ENCODE data around the gene TUBA4B. TPM values are rescaled to one million over a fixed set of nuclear protein-coding genes. Genes with fewer than 3 reads are reported as not detected.

Gene TUBA4B
- total RNA-seq, 1 donor from 2014 or later = not detected

GRCh38 chr2:219214786-219215185, 38.3 kb upstream of the TUBA4B start:
- peaks cover 3% of the 10 kb centered on the region for H3K36me3 Mint-ChIP-seq (ENCODE audit: low read depth, unreplicated experiment)
- H3K4me3 Mint-ChIP-seq (ENCODE audit: unreplicated experiment) = no peak overlapping the region
- H3K4me1 Mint-ChIP-seq (ENCODE audit: unreplicated experiment) = peaks cover 14% of the 10 kb centered on the region
- no peaks in the 10 kb centered on the region for H3K9me3 Mint-ChIP-seq (ENCODE audit: unreplicated experiment)
- peaks cover 11% of the 10 kb centered on the region for H3K27me3 Mint-ChIP-seq (ENCODE audit: unreplicated experiment)
- H3K27ac Mint-ChIP-seq (ENCODE audit: unreplicated experiment) = no peak overlapping the region
- TF ChIP-seq CTCF (IDR thresholded peaks at IDR 0.05; ENCODE audit: unreplicated experiment) = no peak
- DNase-seq (ENCODE audit: low spot score) = no peak

GRCh38 chr2:219215871-219216534, 37.0 kb upstream of the TUBA4B start:
- H3K4me1 Mint-ChIP-seq (ENCODE audit: unreplicated experiment) = peaks cover 14% of the 10 kb centered on the region
- peaks cover 11% of the 10 kb centered on the region for H3K27me3 Mint-ChIP-seq (ENCODE audit: unreplicated experiment)
- no peak for DNase-seq (ENCODE audit: low spot score)
- peaks cover 4% of the 10 kb centered on the region for H3K36me3 Mint-ChIP-seq (ENCODE audit: low read depth, unreplicated experiment)
- H3K4me3 Mint-ChIP-seq (ENCODE audit: unreplicated experiment) = no peak overlapping the region
- no peak for TF ChIP-seq CTCF (IDR thresholded peaks at IDR 0.05; ENCODE audit: unreplicated experiment)
- H3K27ac Mint-ChIP-seq (ENCODE audit: unreplicated experiment) = no peak overlapping the region
- H3K9me3 Mint-ChIP-seq (ENCODE audit: unreplicated experiment) = no peaks in the 10 kb centered on the region

- Mint-ChIP-seq H3K27ac (ENCODE audit: unreplicated experiment) (no peak overlapping the region), H3K9me3 (ENCODE audit: unreplicated experiment) (no peaks in the 10 kb centered on the region), H3K4me3 (ENCODE audit: unreplicated experiment) (no peak overlapping the region), H3K36me3 (ENCODE audit: low read depth, unreplicated experiment) (peaks cover 9% of the 10 kb centered on the region), H3K4me1 (ENCODE audit: unreplicated experiment) (peaks cover 14% of the 10 kb centered on the region), H3K27me3 (ENCODE audit: unreplicated experiment) (peaks cover 12% of the 10 kb centered on the region)
- DNase-seq (ENCODE audit: low spot score) = no peak
- TF ChIP-seq CTCF (IDR thresholded peaks at IDR 0.05; ENCODE audit: unreplicated experiment) = no peak
These were observed 36.5 kb upstream of the TUBA4B start for GRCh38 chr2:219216535-219216915.

- Mint-ChIP-seq H3K36me3 (ENCODE audit: low read depth, unreplicated experiment) (peaks cover 18% of the 10 kb centered on the region), H3K27me3 (ENCODE audit: unreplicated experiment) (peaks cover 10% of the 10 kb centered on the region), H3K9me3 (ENCODE audit: unreplicated experiment) (no peaks in the 10 kb centered on the region), H3K4me1 (ENCODE audit: unreplicated experiment) (peaks cover 14% of the 10 kb centered on the region), H3K27ac (ENCODE audit: unreplicated experiment) (peak overlapping the region; percentile 74), H3K4me3 (ENCODE audit: unreplicated experiment) (peak overlapping the region; percentile 85)
- peak; percentile 62 for DNase-seq (ENCODE audit: low spot score)
- no peak for TF ChIP-seq CTCF (IDR thresholded peaks at IDR 0.05; ENCODE audit: unreplicated experiment)
These were observed 34.8 kb upstream of the TUBA4B start for GRCh38 chr2:219218217-219218731.

Data from endothelial cell (in vitro differentiated cells).